Karpas-422 (cell line): ENCODE measurements around the gene KCNC3. TPM values are rescaled to one million over a fixed set of nuclear protein-coding genes. Genes with fewer than 3 reads are reported as not detected.

Experiments used
- DNase-seq: peaks from one replicate; pipeline ENCODE4 v3.0.0-alpha.2; 2015
- H2AFZ ChIP-seq: fragments of 200-600 bp; sonication (generic); 2 replicates; pipeline ENCODE4 v1.6.1; 2014; ENCODE audit warnings: antibody characterized with exemption, low read length, mixed read lengths
- H3K27ac ChIP-seq: fragments of 200-600 bp; sonication (generic); 2 replicates; pipeline ENCODE4 v1.5.1; 2014; ENCODE audit warnings: mild to moderate bottlenecking, low read length, moderate library complexity
- H3K27me3 ChIP-seq: fragments of 200-600 bp; sonication (generic); 2 replicates; pipeline ENCODE4 v1.6.1; 2014; ENCODE audit warnings: low read length, mixed read lengths
- H3K36me3 ChIP-seq: fragments of 200-600 bp; sonication (generic); 2 replicates; pipeline ENCODE4 v1.6.1; 2014; ENCODE audit warnings: low read length, mixed read lengths; ENCODE audit not compliant: insufficient read depth
- H3K4me1 ChIP-seq: fragments of 200-600 bp; sonication (generic); 2 replicates; pipeline ENCODE4 v1.6.1; 2014; ENCODE audit warnings: mild to moderate bottlenecking, low read length, mixed read lengths
- H3K4me2 ChIP-seq: fragments of 200-600 bp; sonication (generic); 2 replicates; pipeline ENCODE4 v1.6.1; 2014; ENCODE audit warnings: low read length, low read depth, mild to moderate bottlenecking; ENCODE audit not compliant: poor library complexity, severe bottlenecking
- H3K4me3 ChIP-seq: fragments of 200-600 bp; sonication (generic); 2 replicates; pipeline ENCODE4 v1.5.1; 2014; ENCODE audit warnings: mild to moderate bottlenecking, antibody characterized with exemption, low read length, mixed read lengths
- H3K79me2 ChIP-seq: fragments of 200-600 bp; sonication (generic); 2 replicates; pipeline ENCODE4 v1.6.1; 2014; ENCODE audit warnings: mild to moderate bottlenecking, low read length, mixed read lengths
- H3K9ac ChIP-seq: fragments of 200-600 bp; sonication (generic); 2 replicates; pipeline ENCODE4 v1.6.0; 2014; ENCODE audit warnings: low read length
- H3K9me2 ChIP-seq: fragments of 200-600 bp; sonication (generic), shearing (Covaris generic); replicated peaks from 2 replicates; pipeline ENCODE4 v1.6.0; 2014; ENCODE audit warnings: mild to moderate bottlenecking, low read length, moderate library complexity; ENCODE audit not compliant: insufficient read depth
- H3K9me3 ChIP-seq: fragments of 300-700, 200-600 bp; sonication (generic); 2 replicates; pipeline ENCODE4 v1.6.1; 2014; ENCODE audit warnings: low read length, mixed read lengths
- H4K20me1 ChIP-seq: fragments of 200-600 bp; sonication (generic); 2 replicates; pipeline ENCODE4 v1.6.1; 2014; ENCODE audit warnings: mild to moderate bottlenecking, antibody characterized with exemption, low read length, low read depth; ENCODE audit not compliant: insufficient read depth
- total RNA-seq: library from RNA; depleted of rRNA; stranded (reverse); fragments of >200 nt; shearing (Covaris generic); gene quantifications from 2 replicates; pipeline ENCODE4 v1.2.3, GENCODE V29; 2014; ENCODE audit warnings: low replicate concordance

The KCNC3 gene
- total RNA-seq, 1 experiment from 2014 or later: 10.8 TPM

DNA sequence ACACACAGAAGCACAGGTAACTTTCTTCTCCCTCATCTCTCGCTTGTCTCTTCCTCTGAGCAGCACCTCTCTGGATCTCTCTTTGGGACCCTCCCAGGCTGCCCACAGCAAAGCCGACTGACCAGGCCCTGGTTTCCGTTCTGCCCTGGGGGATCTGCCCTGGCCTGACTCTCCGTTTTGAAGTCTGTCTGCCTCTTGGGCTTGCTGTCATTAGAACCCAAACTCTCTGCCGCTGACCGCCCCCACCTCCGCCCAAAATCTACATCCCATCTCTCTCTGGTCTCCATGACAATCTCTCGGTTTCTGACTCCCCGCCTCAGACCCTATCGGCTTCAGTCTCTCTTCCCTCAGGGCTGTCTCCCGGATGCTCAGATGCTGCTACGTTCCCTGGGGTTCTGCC is 6.9 kb downstream of the KCNC3 start:
- 0 out of 2 replicates have a peak, but pooled peaks cover 3% of the 10 kb centered on the region for H3K36me3 ChIP-seq
- H3K27me3 ChIP-seq: no peaks in the 10 kb centered on the region

DNA sequence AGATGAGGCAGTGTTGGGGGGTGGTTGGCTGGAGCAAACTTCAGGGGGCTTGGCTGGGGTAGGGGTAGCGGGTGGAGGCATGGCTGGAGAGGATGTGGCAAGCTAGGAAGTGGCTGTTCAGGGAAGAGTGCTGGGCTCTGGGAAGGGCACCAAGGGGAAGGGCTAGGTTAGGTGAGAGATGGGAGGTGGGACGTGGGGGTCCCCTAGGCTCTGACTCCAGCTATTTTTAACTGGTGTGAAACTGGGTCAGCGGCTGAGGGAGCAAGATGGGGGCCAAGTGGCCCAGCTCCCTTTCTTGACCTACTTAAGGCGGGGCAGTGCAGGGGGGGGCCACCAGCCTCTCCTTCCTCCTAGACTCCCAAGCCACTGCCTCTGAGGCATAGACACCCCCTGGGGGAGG is 7.3 kb downstream of the KCNC3 start:
- no peaks in the 10 kb centered on the region for H3K9me3 ChIP-seq
- no peak overlapping the region for H2AFZ ChIP-seq
- peaks cover 30% of the 10 kb centered on the region for H4K20me1 ChIP-seq
- no peaks in the 10 kb centered on the region for H3K27me3 ChIP-seq
- no peak overlapping the region for H3K4me2 ChIP-seq
- H3K4me3 ChIP-seq: no peak overlapping the region
- H3K9ac ChIP-seq: no peak overlapping the region
- no peak overlapping the region for H3K27ac ChIP-seq
- DNase-seq: no peak
- no peaks in the 10 kb centered on the region; the same call in 1 of the 2 replicates for H3K79me2 ChIP-seq
- no peaks in the 10 kb centered on the region for H3K9me2 ChIP-seq
- H3K36me3 ChIP-seq: 0 out of 2 replicates have a peak, but pooled peaks cover 3% of the 10 kb centered on the region
- H3K4me1 ChIP-seq: peaks cover 19% of the 10 kb centered on the region

More for the DNA sequence above, 6.9 kb downstream of the KCNC3 start:
- H3K4me2 ChIP-seq: no peak overlapping the region
- no peak for DNase-seq
- H3K79me2 ChIP-seq: no peaks in the 10 kb centered on the region; the same call in 1 of the 2 replicates
- H3K9me3 ChIP-seq: no peaks in the 10 kb centered on the region
- no peak overlapping the region for H3K9ac ChIP-seq
- H3K4me1 ChIP-seq: peaks cover 23% of the 10 kb centered on the region
- no peaks in the 10 kb centered on the region for H3K9me2 ChIP-seq
- H4K20me1 ChIP-seq: peaks cover 34% of the 10 kb centered on the region
- no peak overlapping the region for H3K27ac ChIP-seq
- H2AFZ ChIP-seq: no peak overlapping the region
- no peak overlapping the region for H3K4me3 ChIP-seq

- Histone ChIP-seq H3K79me2 (no peaks in the 10 kb centered on the region; the same call in 1 of the 2 replicates), H3K36me3 (0 out of 2 replicates have a peak, but pooled peaks cover 3% of the 10 kb centered on the region), H3K9me2 (no peaks in the 10 kb centered on the region), H3K9ac (no peak overlapping the region), H2AFZ (no peak overlapping the region), H3K27ac (no peak overlapping the region), H3K9me3 (no peaks in the 10 kb centered on the region), H3K4me3 (no peak overlapping the region), H3K4me2 (no peak overlapping the region), H3K4me1 (peaks cover 14% of the 10 kb centered on the region), H3K27me3 (no peaks in the 10 kb centered on the region), H4K20me1 (peaks cover 18% of the 10 kb centered on the region; the same call in 1 of the 2 replicates)
- DNase-seq: no peak
Measured at GRCh38 chr19:50320596-50320995, 8.6 kb downstream of the KCNC3 start.

- H3K27me3 ChIP-seq: no peaks in the 10 kb centered on the region
- H3K4me2 ChIP-seq: no peak overlapping the region
- H3K4me3 ChIP-seq: no peak overlapping the region
- H3K79me2 ChIP-seq: no peaks in the 10 kb centered on the region; the same call in 1 of the 2 replicates
- 0 out of 2 replicates have a peak, but pooled peaks cover 3% of the 10 kb centered on the region for H3K36me3 ChIP-seq
- peaks cover 10% of the 10 kb centered on the region for H3K4me1 ChIP-seq
- no peak overlapping the region for H3K27ac ChIP-seq
- H3K9ac ChIP-seq: no peak overlapping the region
- no peak overlapping the region for H2AFZ ChIP-seq
- DNase-seq: no peak
- peaks cover 15% of the 10 kb centered on the region; the same call in 1 of the 2 replicates for H4K20me1 ChIP-seq
- H3K9me3 ChIP-seq: no peaks in the 10 kb centered on the region
- no peaks in the 10 kb centered on the region for H3K9me2 ChIP-seq
Measured at GRCh38 chr19:50320051-50320450, 9.1 kb downstream of the KCNC3 start.

- Histone ChIP-seq H2AFZ (no peak overlapping the region), H3K36me3 (0 out of 2 replicates have a peak, but pooled peaks cover 3% of the 10 kb centered on the region), H3K9me3 (no peaks in the 10 kb centered on the region), H3K79me2 (no peaks in the 10 kb centered on the region), H3K9me2 (no peaks in the 10 kb centered on the region), H3K27ac (no peak overlapping the region), H3K4me3 (no peak overlapping the region), H3K27me3 (no peaks in the 10 kb centered on the region), H3K4me2 (no peak overlapping the region), H3K4me1 (peaks cover 15% of the 10 kb centered on the region), H4K20me1 (peaks cover 6% of the 10 kb centered on the region; the same call in 1 of the 2 replicates), H3K9ac (no peak overlapping the region)
- DNase-seq: no peak
Measured at GRCh38 chr19:50319156-50319555, 10.0 kb downstream of the KCNC3 start.

- Histone ChIP-seq H2AFZ (no peak overlapping the region), H3K27me3 (no peaks in the 10 kb centered on the region), H3K9ac (no peak overlapping the region), H3K4me1 (peaks cover 16% of the 10 kb centered on the region), H3K9me3 (no peaks in the 10 kb centered on the region), H3K4me3 (no peak overlapping the region), H3K36me3 (0 out of 2 replicates have a peak, but pooled peaks cover 3% of the 10 kb centered on the region), H3K9me2 (no peaks in the 10 kb centered on the region), H4K20me1 (peaks cover 1% of the 10 kb centered on the region; the same call in 1 of the 2 replicates), H3K79me2 (no peaks in the 10 kb centered on the region), H3K27ac (no peak overlapping the region), H3K4me2 (no peak overlapping the region)
- no peak for DNase-seq
Measured at GRCh38 chr19:50318438-50318837, 10.7 kb downstream of the KCNC3 start.

DNA sequence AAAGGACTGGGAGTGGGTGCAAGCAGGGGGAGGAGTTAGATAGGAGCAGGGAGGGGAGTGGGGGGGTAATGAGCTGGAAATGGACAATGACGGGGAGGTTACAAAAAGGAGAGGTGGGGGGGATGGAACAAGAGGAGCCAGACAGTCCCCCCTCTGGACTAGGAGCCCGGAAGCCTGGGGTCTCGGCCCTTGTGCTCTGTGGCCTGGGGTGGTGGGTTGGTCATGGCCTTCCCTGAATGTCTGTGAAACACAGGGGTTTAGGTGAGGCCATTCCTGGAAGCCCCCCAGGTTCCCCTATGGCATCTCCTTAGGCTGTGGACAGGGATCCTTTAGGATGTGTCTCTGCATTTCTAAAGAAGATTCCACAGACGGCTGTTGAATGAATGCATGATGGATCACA is 12.1 kb downstream of the KCNC3 start:
- Histone ChIP-seq H3K27me3 (no peaks in the 10 kb centered on the region), H3K27ac (no peak overlapping the region), H3K4me1 (peaks cover 20% of the 10 kb centered on the region), H3K9me2 (no peaks in the 10 kb centered on the region), H3K9ac (no peak overlapping the region), H3K4me3 (no peak overlapping the region), H4K20me1 (peaks cover 8% of the 10 kb centered on the region; the same call in 1 of the 2 replicates), H3K36me3 (0 out of 2 replicates have a peak, but pooled peaks cover 3% of the 10 kb centered on the region), H2AFZ (no peak overlapping the region), H3K9me3 (no peaks in the 10 kb centered on the region), H3K4me2 (no peak overlapping the region), H3K79me2 (no peaks in the 10 kb centered on the region)
- DNase-seq: no peak

DNA sequence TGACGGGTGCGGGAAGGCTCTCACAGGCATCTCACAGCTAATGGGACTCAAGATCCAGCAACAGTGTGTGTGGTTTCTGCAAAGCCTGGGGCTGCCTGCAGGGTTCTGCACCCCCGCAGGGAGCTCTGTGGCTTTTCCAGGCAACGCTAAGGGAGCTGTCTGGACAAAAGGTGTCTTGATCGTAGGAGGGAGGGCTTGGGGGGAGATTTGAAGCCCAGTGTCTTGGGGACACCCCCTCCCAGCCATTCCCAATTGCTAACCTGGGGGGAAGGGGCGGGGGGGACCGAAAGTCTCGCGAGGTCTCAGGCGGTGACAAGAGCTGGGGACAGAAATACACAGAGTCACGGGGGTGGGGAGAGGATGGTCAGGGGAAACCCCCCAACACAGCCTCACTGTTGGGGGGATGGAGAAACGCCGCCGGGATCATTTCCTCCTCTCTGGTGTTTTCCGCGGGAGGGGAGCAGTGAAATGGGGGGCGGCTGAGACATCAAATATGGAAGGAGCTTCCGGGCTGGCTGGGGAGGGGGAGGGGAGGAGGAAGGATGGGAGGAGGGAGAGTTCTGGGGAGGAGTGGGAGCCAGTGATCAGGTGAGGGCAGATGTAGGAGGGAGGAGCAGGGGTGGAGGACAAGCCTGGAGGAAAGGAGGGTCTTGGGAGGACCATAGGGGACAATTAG is 13.3 kb downstream of the KCNC3 start:
- DNase-seq: peak; percentile 76
- no peaks in the 10 kb centered on the region for H3K9me2 ChIP-seq
- H2AFZ ChIP-seq: peak overlapping the region; percentile 55; the same call in 1 of the 2 replicates
- H3K27ac ChIP-seq: no peak overlapping the region
- peak overlapping the region; percentile 64 for H3K4me2 ChIP-seq
- H3K4me3 ChIP-seq: peak overlapping the region; percentile 53
- H3K79me2 ChIP-seq: no peaks in the 10 kb centered on the region
- peak overlapping the region; percentile 59 for H3K9ac ChIP-seq
- H3K36me3 ChIP-seq: 0 out of 2 replicates have a peak, but pooled peaks cover 3% of the 10 kb centered on the region
- H4K20me1 ChIP-seq: peaks cover 8% of the 10 kb centered on the region; the same call in 1 of the 2 replicates
- H3K4me1 ChIP-seq: peaks cover 20% of the 10 kb centered on the region
- H3K9me3 ChIP-seq: no peaks in the 10 kb centered on the region
- H3K27me3 ChIP-seq: no peaks in the 10 kb centered on the region
